Measurements from ENCODE around the gene KIF14. TPM values are rescaled to one million over a fixed set of nuclear protein-coding genes. Genes with fewer than 3 reads are reported as not detected.
"Not testable (repeated sequence)": the region's sequence is repeated elsewhere in the genome, so short reads cannot be mapped to it uniquely, and the experiment has no call there.

Gene KIF14
- total and polyA plus RNA-seq, 2 of the 4 experiments (the other 2 are of a cell fraction), result 2.3 to 4.7 TPM

- no peaks in the 10 kb centered on the region for H3K36me3 ChIP-seq (ENCODE audit: control insufficient read depth, insufficient read depth, low read length)
- no peak overlapping the region for H3K27ac ChIP-seq (ENCODE audit: insufficient read depth, low read length)
- H3K56ac ChIP-seq (ENCODE audit: extremely low read depth, insufficient read depth, low read length), result no peak overlapping the region
- no peak overlapping the region for H3K23ac ChIP-seq (ENCODE audit: low read depth, low read length)
- H3K14ac ChIP-seq (replicated peaks; ENCODE audit: low read depth, low read length), result no peak overlapping the region
- DNase-seq (no peak), ATAC-seq (ENCODE audit: low read depth) (no peak)
- H3K9me1 ChIP-seq (ENCODE audit: insufficient read depth, low read length), result no peaks in the 10 kb centered on the region
- no peak overlapping the region for H3K18ac ChIP-seq (ENCODE audit: low read depth, low read length)
- H4K91ac ChIP-seq (ENCODE audit: insufficient read depth, low read depth, low read length), result no peak overlapping the region
- in situ Hi-C loops (cut with MboI; ENCODE audit: low sequenced_read_pairs) (no loop called here), dilution Hi-C loops (cut with HindIII; ENCODE audit: low sequenced_read_pairs, unreplicated experiment) (no loop called here), intact Hi-C loops (cut with micrococcal nuclease) (no loop called here)
- H2BK15ac ChIP-seq (ENCODE audit: low read depth, low read length), result no peak overlapping the region
- no CpG with 5 or more reads among the region's 1 CpG for WGBS, 2 experiments (ENCODE audit: extremely low coverage in 2 of 2, insufficient read length in 1 of 2)
- ChIA-PET CTCF (no interaction called here), POLR2A (ENCODE audit: unreplicated experiment) (no interaction called here)
- H3K9me3 ChIP-seq (ENCODE audit: control insufficient read depth, insufficient read depth, low read length), result no peaks in the 10 kb centered on the region
- no TSS peak for BruUV-seq (replicated peaks)
- no peak overlapping the region for H3K4me2 ChIP-seq (ENCODE audit: low read depth, low read length)
- H4K8ac ChIP-seq (ENCODE audit: low read depth in 2 of 2, low read length in 2 of 2), result no peak overlapping the region
- no peak overlapping the region for H4K5ac ChIP-seq (ENCODE audit: low read depth, low read length)
- TF ChIP-seq RFX5 (IDR thresholded peaks at IDR 0.05; ENCODE audit: low read depth, low read length), result no peak
- no peak overlapping the region for H2AK5ac ChIP-seq (ENCODE audit: low read depth, low read length)
- H2BK5ac ChIP-seq (ENCODE audit: low read depth, low read length, poor library complexity, severe bottlenecking), result no peak overlapping the region
- no peak overlapping the region for H3K4ac ChIP-seq (ENCODE audit: low read depth, low read length)
- no peak overlapping the region for H2BK120ac ChIP-seq (ENCODE audit: low read depth, low read length)
- H3K4me3 ChIP-seq (ENCODE audit: insufficient read depth, low read depth, low read length), result no peak overlapping the region
- H3K79me1 ChIP-seq (ENCODE audit: low read depth in 1 of 2, low read length in 2 of 2), result no peaks in the 10 kb centered on the region
- no peaks in the 10 kb centered on the region for H4K20me1 ChIP-seq (ENCODE audit: insufficient read depth, low read length)
- H2BK20ac ChIP-seq (ENCODE audit: low read depth, low read length), result no peak overlapping the region
- no peak overlapping the region for H3K9ac ChIP-seq (ENCODE audit: low read depth, low read length)
- H2AFZ ChIP-seq (replicated peaks; ENCODE audit: low read length, poor library complexity), result no peak overlapping the region
- H2AK9ac ChIP-seq (replicated peaks; ENCODE audit: low read depth, low read length, poor library complexity), result no peak overlapping the region
- H3K27me3 ChIP-seq (ENCODE audit: control insufficient read depth, insufficient read depth, low read length), result no peaks in the 10 kb centered on the region; the same call in 1 of the 2 replicates
- H3K4me1 ChIP-seq (ENCODE audit: control insufficient read depth, insufficient read depth, low read length), result no peaks in the 10 kb centered on the region
Observed at GRCh38 chr1:200631375-200631774, 10.8 kb upstream of the KIF14 start.

- H3K9me1 ChIP-seq (ENCODE audit: insufficient read depth, low read length); H2BK5ac ChIP-seq (ENCODE audit: low read depth, low read length, poor library complexity, severe bottlenecking); H3K27me3 ChIP-seq (ENCODE audit: control insufficient read depth, insufficient read depth, low read length); H3K4ac ChIP-seq (ENCODE audit: low read depth, low read length); ATAC-seq (ENCODE audit: low read depth); H4K8ac ChIP-seq (ENCODE audit: low read depth in 2 of 2, low read length in 2 of 2); H2AK5ac ChIP-seq (ENCODE audit: low read depth, low read length); H2BK15ac ChIP-seq (ENCODE audit: low read depth, low read length); H2AK9ac ChIP-seq (replicated peaks; ENCODE audit: low read depth, low read length, poor library complexity); H3K4me1 ChIP-seq (ENCODE audit: control insufficient read depth, insufficient read depth, low read length); H3K4me2 ChIP-seq (ENCODE audit: low read depth, low read length); H3K27ac ChIP-seq (ENCODE audit: insufficient read depth, low read length); H3K9me3 ChIP-seq (ENCODE audit: control insufficient read depth, insufficient read depth, low read length); H4K5ac ChIP-seq (ENCODE audit: low read depth, low read length); H3K9ac ChIP-seq (ENCODE audit: low read depth, low read length); H2BK20ac ChIP-seq (ENCODE audit: low read depth, low read length); dilution Hi-C loops (cut with HindIII; ENCODE audit: low sequenced_read_pairs, unreplicated experiment); POLR2A ChIA-PET (ENCODE audit: unreplicated experiment); H3K14ac ChIP-seq (replicated peaks; ENCODE audit: low read depth, low read length); H3K79me1 ChIP-seq (ENCODE audit: low read depth in 1 of 2, low read length in 2 of 2); H2BK120ac ChIP-seq (ENCODE audit: low read depth, low read length); in situ Hi-C loops (cut with MboI; ENCODE audit: low sequenced_read_pairs); H4K91ac ChIP-seq (ENCODE audit: insufficient read depth, low read depth, low read length); H4K20me1 ChIP-seq (ENCODE audit: insufficient read depth, low read length); H3K18ac ChIP-seq (ENCODE audit: low read depth, low read length); intact Hi-C loops (cut with micrococcal nuclease); H3K56ac ChIP-seq (ENCODE audit: extremely low read depth, insufficient read depth, low read length); H3K36me3 ChIP-seq (ENCODE audit: control insufficient read depth, insufficient read depth, low read length); DNase-seq; BruUV-seq (replicated peaks); H2AFZ ChIP-seq (replicated peaks; ENCODE audit: low read length, poor library complexity); CTCF ChIA-PET; H3K4me3 ChIP-seq (ENCODE audit: insufficient read depth, low read depth, low read length); H3K23ac ChIP-seq (ENCODE audit: low read depth, low read length): not testable (repeated sequence)
- no CpG with 5 or more reads among the region's 8 CpGs for WGBS, 2 experiments (ENCODE audit: extremely low coverage in 2 of 2, insufficient read length in 1 of 2)
Observed at GRCh38 chr1:200630515-200630899, 10.0 kb upstream of the KIF14 start.

Data from IMR-90 (cell line).